ENCODE measurements around the gene BICRA.
"Not testable (repeated sequence)": the region's sequence is repeated elsewhere in the genome, so short reads cannot be mapped to it uniquely, and the experiment has no call there.

Gene BICRA

DNA sequence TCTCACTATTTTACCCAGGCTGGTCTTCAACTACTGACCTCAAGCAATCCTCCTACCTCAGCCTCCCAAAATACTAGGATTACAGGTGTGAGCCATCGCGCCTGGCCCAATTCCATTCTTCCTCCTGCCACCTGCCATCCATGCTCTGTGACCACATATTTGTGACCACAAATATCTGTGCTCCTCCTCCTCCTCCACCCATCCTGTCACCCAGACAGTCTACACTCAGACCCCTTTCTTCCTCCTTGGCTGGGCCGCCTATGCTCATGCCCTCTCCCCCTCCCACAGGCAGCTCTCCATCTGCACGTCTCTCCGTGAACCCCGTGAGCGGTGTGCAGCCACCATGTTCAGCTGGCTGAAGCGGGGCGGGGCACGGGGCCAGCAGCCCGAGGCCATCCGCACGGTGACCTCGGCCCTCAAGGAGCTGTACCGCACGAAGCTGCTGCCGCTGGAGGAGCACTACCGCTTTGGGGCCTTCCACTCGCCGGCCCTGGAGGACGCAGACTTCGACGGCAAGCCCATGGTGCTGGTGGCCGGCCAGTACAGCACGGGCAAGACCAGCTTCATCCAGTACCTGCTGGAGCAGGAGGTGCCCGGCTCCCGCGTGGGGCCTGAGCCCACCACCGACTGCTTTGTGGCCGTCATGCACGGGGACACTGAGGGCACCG is 107.5 kb downstream of the BICRA start:
- no peak for DNase-seq

- not testable (repeated sequence) for DNase-seq
These were observed 109.6 kb downstream of the BICRA start for GRCh38 chr19:47718415-47719046.

DNA sequence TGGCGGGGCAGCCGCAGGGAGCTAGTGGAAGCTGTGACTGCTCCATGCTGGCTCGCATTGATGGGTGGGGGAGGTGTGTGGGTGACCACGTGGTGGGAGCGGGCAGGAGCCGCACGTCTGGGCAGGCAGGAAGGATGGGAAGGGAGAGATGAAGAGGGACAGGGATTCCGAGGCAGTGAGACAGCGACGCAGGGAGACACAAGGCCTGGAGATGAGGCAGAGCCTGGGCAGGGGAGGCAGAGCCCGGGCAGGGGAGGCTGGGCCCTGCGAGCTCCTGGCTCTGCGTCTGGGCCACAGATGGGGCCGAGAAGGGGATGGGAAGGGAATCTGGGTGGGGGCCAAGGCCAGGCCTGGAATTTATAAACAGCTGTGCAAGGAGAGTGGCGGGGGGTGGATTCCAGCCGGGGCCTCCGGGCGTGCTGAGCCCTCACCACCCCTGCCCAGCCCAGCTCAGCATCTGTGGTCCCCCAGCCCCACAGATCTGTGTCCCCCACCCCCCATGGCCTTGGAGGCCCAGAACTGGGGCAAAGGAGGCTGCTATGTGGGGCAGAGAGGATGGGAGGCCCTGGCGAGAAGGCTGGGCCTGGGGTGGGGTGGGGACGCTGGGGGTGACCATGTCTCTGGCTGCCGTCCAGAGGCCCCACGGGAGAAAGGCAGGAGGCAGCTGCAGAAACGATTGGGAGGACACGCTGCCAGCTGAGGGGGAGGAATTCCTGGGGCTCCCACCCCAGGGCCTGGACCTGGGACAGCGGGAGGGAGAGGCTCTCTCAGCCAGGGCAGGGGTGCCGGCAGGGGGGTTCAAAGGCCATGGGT is 110.3 kb downstream of the BICRA start:
- DNase-seq: no peak

DNA sequence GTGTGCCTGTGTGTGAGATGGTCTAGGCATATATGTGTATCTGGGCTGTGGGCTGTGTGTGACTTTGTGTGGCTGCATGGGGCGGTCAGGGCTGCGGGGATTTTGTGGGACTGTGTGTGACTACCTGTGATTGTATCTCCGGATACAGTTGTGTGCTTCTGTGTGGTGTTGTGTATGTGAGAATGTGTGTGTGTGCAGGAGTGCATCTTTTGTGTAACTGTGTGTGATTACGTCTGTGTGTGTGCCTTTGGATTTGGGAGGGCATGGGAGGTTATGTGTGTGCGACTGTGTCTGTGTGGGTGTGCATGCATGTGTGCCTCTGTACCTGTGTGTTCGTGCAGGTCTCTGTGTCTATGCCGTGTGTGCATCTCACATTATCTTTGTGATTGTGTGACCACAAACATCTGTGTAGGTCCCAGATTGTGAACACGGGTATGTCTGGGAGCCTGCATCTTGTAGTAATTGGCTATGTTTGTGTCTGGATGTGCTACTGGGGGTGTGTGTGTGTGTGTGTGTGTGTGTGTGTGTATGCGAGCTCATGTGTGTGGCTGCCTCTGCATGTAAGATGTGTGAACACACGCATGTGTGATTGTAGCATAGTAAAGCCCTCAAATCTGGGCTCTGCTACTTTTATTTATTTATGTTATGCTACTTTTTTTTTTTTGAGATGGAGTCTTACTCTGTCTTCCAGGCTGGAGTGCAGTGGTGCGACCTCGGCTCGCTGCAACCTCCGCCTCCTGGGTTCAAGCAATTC is 111.9 kb downstream of the BICRA start:
- no peak for DNase-seq

GRCh38 chr19:47723581-47723940 is 114.6 kb downstream of the BICRA start:
- peak; percentile 75 for DNase-seq

DNA sequence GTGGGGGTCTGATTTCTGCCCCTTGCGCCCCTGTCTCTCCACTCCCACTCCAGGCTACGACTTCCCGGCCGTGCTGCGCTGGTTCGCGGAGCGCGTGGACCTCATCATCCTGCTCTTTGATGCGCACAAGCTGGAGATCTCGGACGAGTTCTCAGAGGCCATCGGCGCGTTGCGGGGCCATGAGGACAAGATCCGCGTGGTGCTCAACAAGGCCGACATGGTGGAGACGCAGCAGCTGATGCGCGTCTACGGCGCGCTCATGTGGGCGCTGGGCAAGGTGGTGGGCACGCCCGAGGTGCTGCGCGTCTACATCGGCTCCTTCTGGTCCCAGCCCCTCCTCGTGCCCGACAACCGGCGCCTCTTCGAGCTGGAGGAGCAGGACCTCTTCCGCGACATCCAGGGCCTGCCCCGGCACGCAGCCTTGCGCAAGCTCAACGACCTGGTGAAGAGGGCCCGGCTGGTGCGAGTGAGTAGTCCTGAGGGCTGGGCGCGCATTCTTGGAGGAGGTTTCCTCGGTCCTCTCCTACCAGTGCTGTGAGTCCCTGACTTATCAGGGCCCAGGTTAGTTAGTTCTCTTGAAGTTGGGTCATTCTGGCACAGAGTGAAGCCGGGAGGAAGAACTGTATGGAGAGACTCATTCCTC is 116.9 kb downstream of the BICRA start:
- DNase-seq: no peak

GRCh38 chr19:47726467-47726866 is 117.5 kb downstream of the BICRA start:
- no peak for DNase-seq

GRCh38 chr19:47728295-47728694 is 119.4 kb downstream of the BICRA start:
- DNase-seq: not testable (repeated sequence)

DNA sequence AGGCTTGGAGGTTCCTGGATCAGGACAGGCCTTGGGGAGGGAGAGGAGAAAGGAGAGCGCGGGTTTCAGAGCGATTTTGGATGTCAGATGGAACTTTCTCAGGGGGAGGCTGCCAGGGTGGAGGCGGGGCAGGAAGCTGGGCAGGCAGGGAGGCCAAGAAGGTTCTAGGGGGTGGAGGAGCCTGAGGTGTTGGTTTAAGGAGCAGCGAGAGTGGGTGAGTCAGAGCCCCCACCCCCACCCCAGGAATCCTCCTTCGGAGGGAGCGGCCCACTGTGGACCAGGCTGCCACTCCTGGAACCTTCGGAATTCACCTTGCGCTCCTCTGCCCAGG is 120.5 kb downstream of the BICRA start:
- DNase-seq: no peak

DNA sequence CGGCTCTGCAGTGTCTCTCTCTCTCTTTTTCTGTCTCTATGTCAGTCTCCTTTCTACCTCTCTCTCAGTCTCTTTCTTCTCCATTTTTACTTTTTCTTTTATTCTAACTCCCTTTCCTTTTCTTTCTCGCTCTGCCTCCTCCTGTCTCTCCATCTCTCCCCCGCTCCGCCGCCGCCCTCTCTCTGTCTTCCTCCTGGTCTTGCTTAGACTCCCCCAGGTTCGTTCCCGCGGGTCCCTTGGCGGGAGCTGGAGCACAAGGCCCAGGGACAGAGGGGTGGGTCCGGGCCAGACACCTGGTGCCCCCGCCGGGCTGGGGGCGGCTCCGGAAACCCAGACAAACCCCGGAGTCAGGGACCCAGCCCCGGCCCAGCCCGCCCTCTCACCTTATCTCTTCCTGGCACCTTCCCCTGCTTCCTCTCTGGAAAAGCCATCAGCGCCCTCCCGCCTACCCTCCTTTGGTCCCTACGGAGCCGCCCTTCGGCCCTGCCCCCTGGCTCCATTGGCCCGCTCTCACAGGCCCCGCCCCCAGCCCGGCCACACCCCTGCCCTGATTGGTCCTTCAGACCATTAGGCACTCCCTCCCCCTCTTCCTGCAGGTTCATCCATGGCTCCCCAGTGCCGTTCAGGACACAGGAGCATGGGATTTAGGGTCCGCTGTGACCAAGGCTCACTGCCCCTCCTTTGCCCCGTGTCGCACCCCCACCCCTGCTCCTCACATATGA is 121.0 kb downstream of the BICRA start:
- DNase-seq: peak; percentile 25

- DNase-seq: no peak
These were observed 121.6 kb downstream of the BICRA start for GRCh38 chr19:47730521-47730889.

- DNase-seq: no peak
These were observed 122.0 kb downstream of the BICRA start for GRCh38 chr19:47730910-47731309.

DNA sequence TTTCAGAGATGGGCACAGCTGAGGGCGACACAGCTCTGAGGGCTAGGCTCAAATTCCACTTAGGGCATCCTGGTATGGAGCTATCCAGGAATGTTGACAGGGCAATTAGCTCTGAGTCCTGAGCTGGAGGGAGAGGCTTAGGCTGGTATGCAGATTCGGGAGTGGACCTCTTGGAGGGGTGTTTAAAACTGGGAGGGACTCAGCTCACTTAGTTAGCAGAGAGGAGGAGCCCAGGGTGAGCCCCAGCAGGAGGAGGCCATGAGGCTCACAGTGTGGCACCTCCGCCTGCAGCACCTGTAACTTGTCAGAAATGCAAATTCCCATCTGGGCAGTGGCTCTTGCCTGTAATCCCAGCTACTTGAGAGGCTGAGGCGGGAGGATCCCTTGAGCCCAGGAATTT is 126.2 kb downstream of the BICRA start:
- DNase-seq: no peak

DNA sequence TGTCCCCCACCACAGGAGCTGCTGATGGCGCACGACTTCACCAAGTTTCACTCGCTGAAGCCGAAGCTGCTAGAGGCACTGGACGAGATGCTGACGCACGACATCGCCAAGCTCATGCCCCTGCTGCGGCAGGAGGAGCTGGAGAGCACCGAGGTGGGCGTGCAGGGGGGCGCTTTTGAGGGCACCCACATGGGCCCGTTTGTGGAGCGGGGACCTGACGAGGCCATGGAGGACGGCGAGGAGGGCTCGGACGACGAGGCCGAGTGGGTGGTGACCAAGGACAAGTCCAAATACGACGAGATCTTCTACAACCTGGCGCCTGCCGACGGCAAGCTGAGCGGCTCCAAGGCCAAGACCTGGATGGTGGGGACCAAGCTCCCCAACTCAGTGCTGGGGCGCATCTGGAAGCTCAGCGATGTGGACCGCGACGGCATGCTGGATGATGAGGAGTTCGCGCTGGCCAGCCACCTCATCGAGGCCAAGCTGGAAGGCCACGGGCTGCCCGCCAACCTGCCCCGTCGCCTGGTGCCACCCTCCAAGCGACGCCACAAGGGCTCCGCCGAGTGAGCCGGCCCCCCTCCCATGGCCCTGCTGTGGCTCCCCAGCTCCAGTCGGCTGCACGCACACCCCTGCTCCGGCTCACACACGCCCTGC is 132.1 kb downstream of the BICRA start:
- no peak for DNase-seq

GRCh38 chr19:47741544-47742140 is 132.7 kb downstream of the BICRA start:
- DNase-seq: no peak

- DNase-seq: no peak
These were observed 133.7 kb downstream of the BICRA start for GRCh38 chr19:47742634-47743033.

DNA sequence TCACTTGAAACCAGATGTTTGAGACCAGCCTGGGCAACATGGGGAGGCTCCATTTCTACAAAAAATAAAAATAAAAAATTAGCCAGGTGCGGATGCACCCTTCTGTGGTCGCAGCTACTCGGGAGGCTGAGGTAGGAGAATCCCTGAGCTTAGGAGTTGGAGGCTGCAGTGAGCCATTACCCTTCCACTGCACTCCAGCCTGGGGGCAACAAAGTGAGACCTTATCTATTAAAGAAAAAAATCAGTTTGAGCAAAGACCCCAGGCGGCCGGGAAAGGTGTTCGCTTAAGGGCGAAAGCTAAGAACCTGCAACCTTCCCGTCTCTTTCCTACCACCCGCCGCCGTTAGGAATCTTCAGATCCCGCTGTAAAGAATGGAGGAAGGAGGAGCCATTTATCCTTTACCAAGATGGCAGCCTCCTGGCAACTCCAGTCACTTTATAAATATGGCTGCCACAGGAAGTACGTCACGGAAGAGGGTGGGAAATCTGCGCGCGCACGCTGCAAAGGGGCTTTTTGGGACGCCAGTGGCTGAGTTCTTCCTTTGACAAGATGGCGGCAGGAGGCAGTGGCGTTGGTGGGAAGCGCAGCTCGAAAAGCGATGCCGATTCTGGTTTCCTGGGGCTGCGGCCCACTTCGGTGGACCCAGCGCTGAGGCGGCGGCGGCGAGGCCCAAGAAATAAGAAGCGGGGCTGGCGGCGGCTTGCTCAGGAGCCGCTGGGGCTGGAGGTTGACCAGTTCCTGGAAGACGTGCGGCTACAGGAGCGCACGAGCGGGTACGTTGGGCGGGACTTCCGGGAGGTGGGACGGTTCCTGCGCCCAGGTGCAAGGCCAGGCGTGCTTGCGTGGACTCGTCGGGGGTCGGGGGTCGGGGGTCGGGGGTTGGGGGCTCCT is 136.3 kb downstream of the BICRA start, which contains the start of gene NOP53:
Gene NOP53 (plus strand): TSS at position 537 of the 892 bp plus-strand sequence. CDS start 14 bp downstream, at position 551.
- peak; percentile 93 for DNase-seq

GRCh38 chr19:47746129-47746528 is 137.2 kb downstream of the BICRA start:
- not testable (repeated sequence) for DNase-seq

DNA sequence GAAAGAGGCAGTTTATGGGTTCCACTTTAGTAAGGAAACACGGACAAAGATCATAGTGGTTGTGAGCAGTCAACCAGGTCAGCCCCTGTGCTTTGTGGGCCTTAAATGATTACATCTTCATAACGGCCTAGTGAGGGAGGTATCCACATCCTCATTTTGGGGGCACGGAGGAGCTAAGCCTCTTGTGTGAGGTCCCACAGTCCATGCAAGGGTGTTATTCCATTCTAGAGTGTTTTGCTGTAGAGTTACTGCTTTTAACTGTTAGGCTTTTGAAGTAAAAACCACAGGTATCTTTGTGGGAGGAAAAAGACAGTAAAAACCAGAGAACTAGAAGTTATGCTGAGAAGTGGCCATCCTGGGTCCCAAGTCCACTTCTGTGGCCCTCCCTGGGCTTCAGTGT is 140.4 kb downstream of the BICRA start:
- no peak for DNase-seq

DNA sequence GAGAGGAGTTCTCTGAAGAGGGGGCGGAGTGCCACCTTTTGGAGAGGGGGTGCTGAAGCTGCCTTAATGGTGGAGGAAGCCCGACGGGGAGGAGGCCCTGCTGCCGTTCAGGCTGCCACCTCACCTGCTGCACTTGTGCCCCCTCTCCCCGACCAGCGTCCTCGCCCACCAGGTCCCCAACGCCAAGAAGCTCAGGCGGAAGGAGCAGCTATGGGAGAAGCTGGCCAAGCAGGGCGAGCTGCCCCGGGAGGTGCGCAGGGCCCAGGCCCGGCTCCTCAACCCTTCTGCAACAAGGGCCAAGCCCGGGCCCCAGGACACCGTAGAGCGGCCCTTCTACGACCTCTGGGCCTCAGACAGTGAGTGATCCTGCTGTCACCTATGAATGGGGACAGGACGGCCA is 141.8 kb downstream of the BICRA start:
- DNase-seq: no peak

All from NCI-H2029 (cell line).